Ascending aorta (tissue), 2 donors: ENCODE results near the gene CYP1A1. TPM values are rescaled to one million over a fixed set of nuclear protein-coding genes. Genes with fewer than 3 reads are reported as not detected.
"Not testable (repeated sequence)": the region's sequence is repeated elsewhere in the genome, so short reads cannot be mapped to it uniquely, and the experiment has no call there.

Experiments
- DNase-seq, 2 donors: peaks; one replicate each; pipeline ENCODE4 v3.0.0-alpha.2; 2019; ENCODE audit warnings: low spot score in 2 of 2
- H3K27ac ChIP-seq, 2 donors: fragments of 200-600 bp; sonication (generic); one replicate each; pipeline ENCODE4 v1.5.1; 2016 to 2017; ENCODE audit warnings: mild to moderate bottlenecking in 1 of 2
- H3K27me3 ChIP-seq: fragments of 200-600 bp; sonication (generic); one replicate; pipeline ENCODE4 v1.5.1; 2017
- H3K36me3 ChIP-seq, 2 donors: fragments of 200-600 bp; sonication (generic); one replicate each; pipeline ENCODE4 v1.5.1; 2016
- H3K4me1 ChIP-seq, 2 donors: fragments of 200-600 bp; sonication (generic); one replicate each; pipeline ENCODE4 v1.5.1; 2016 to 2017; ENCODE audit warnings: mild to moderate bottlenecking in 1 of 2
- H3K4me3 ChIP-seq, 2 donors: fragments of 200-600 bp; sonication (generic); one replicate each; pipeline ENCODE4 v1.5.1; 2016 to 2017; ENCODE audit warnings: mild to moderate bottlenecking in 1 of 2
- H3K9me3 ChIP-seq, 2 donors: fragments of 200-600 bp; sonication (generic); one replicate each; pipeline ENCODE4 v1.5.1; 2016
- CTCF ChIP-seq, 3 experiments: fragments of 200-600 bp in 2 of 3; fragments of 450-650 bp in 1 of 3; sonication (generic) in 2 of 3; IDR thresholded peaks; one replicate each; pipeline ENCODE4 v1.5.1; 2016 to 2019; ENCODE audit warnings: antibody characterized with exemption in 3 of 3, mild to moderate bottlenecking in 1 of 3, moderate library complexity in 1 of 3
- intact Hi-C: fragments of 100-400 bp; cut with DNase I; formaldehyde crosslinking; loops from one replicate; pipeline ENCODE4 v1.15.1; 2023
- total RNA-seq: library from RNA; depleted of rRNA; stranded (reverse); fragments of >200 nt; gene quantifications from one replicate; pipeline ENCODE4 v1.1.0, GENCODE V29; 2016

CYP1A1 gene
- total RNA-seq, 1 donor from 2014 or later, result 10.3 TPM

- Histone ChIP-seq H3K27ac (no peak overlapping the region), H3K36me3 (no peaks in the 10 kb centered on the region), H3K9me3 (no peaks in the 10 kb centered on the region), H3K4me1 (no peaks in the 10 kb centered on the region), H3K27me3 (no peaks in the 10 kb centered on the region), H3K4me3 (no peak overlapping the region)
- no peak for DNase-seq
- TF ChIP-seq CTCF (IDR thresholded peaks at IDR 0.05), result no peak
- intact Hi-C loops, result no loop called here
Observed at GRCh38 chr15:74732846-74733245, 7.5 kb upstream of the CYP1A1 start.

GRCh38 chr15:74730619-74731316 lies 5.4 kb upstream of the CYP1A1 start:
- H3K27ac ChIP-seq, result no peak overlapping the region
- H3K4me3 ChIP-seq, result no peak overlapping the region
- intact Hi-C loops, result no loop called here
- no peaks in the 10 kb centered on the region for H3K27me3 ChIP-seq
- H3K9me3 ChIP-seq, result no peaks in the 10 kb centered on the region
- no peak for TF ChIP-seq CTCF (IDR thresholded peaks at IDR 0.05)
- H3K36me3 ChIP-seq, result no peaks in the 10 kb centered on the region
- H3K4me1 ChIP-seq, result peaks cover 4 to 8% of the 10 kb centered on the region in 2 donors
- DNase-seq, result no peak

- H3K27me3 ChIP-seq, H3K4me3 ChIP-seq, H3K27ac ChIP-seq, H3K9me3 ChIP-seq, DNase-seq, intact Hi-C loops, H3K4me1 ChIP-seq, H3K36me3 ChIP-seq: not testable (repeated sequence)
Observed at GRCh38 chr15:74729372-74729771, 4.0 kb upstream of the CYP1A1 start.

GRCh38 chr15:74728699-74729098 lies 3.4 kb upstream of the CYP1A1 start:
- DNase-seq, result not testable (repeated sequence)

GRCh38 chr15:74727727-74728126 lies 2.4 kb upstream of the CYP1A1 start:
- no peaks in the 10 kb centered on the region for H3K36me3 ChIP-seq
- intact Hi-C loops, result no loop called here
- no peak for DNase-seq
- H3K27ac ChIP-seq, result no peak overlapping the region
- H3K4me1 ChIP-seq, result peaks cover 4 to 12% of the 10 kb centered on the region in 2 donors
- H3K9me3 ChIP-seq, result no peaks in the 10 kb centered on the region
- no peak for TF ChIP-seq CTCF (IDR thresholded peaks at IDR 0.05)
- no peak overlapping the region for H3K4me3 ChIP-seq
- no peaks in the 10 kb centered on the region for H3K27me3 ChIP-seq

More at GRCh38 chr15:74728699-74729098, 3.4 kb upstream of the CYP1A1 start:
- H3K27me3 ChIP-seq, H3K4me3 ChIP-seq, H3K9me3 ChIP-seq, intact Hi-C loops, H3K27ac ChIP-seq, H3K36me3 ChIP-seq: not testable (repeated sequence)
- peaks cover 4 to 12% of the 10 kb centered on the region in 2 donors for H3K4me1 ChIP-seq

DNA sequence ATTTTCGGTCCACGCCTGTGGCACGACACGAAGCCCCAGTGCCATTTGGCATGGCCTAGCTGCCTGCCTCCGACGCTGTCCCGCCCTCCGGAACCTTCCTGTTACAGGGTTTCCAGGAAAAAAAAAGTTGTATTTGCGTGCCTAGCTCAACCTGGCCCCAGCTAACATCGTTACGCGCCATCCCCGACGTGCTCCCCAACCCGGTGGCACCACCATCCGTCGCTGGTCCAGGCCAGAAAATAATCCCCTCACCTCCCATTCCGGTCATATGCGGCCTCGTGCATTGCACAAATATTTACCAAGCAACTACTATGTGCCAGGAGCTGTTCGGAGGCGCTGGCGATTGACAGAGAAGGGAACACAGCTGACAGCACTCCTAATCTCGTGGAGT lies 1.4 kb upstream of the CYP1A1 start:
- no peak overlapping the region for H3K27ac ChIP-seq
- TF ChIP-seq CTCF (IDR thresholded peaks at IDR 0.05), result no peak
- H3K4me1 ChIP-seq, result peaks cover 4 to 12% of the 10 kb centered on the region in 2 donors
- peak overlapping the region; percentile 71 to 78 for H3K4me3 ChIP-seq
- H3K36me3 ChIP-seq, result no peaks in the 10 kb centered on the region
- intact Hi-C loops, result no loop called here
- no peaks in the 10 kb centered on the region for H3K9me3 ChIP-seq
- no peaks in the 10 kb centered on the region for H3K27me3 ChIP-seq
- DNase-seq, result no peak
